IMR-90 (cell line): ENCODE measurements around the gene PTPN3. TPM values are rescaled to one million over a fixed set of nuclear protein-coding genes. Genes with fewer than 3 reads are reported as not detected.

ENCODE experiments used
- ATAC-seq: fragments of 200-7000 bp; cut with Tn5 transposase; 2 replicates; pipeline ENCODE4 v1.9.1; 2020; ENCODE audit warnings: low read depth, mild to moderate bottlenecking, moderate library complexity
- BruUV-seq: library from RNA; stranded (reverse); fragments of 400-500 nt; replicated peaks from 2 replicates; lab custom pipeline; 2021; lab: Mats Ljungman, UMichigan
- CTCF ChIA-PET: fragments of 300-600 bp; formaldehyde crosslinking; extraction: SDS; loops from one replicate; lab custom pipeline; 2021; ENCODE audit warnings: antibody characterized with exemption; lab: Yijun Ruan, JAX
- POLR2A ChIA-PET: fragments of 300-600 bp; sonication (Branson Sonifier 250); formaldehyde crosslinking; loops from one replicate; lab custom pipeline; 2022; ENCODE audit warnings: antibody characterized with exemption; ENCODE audit not compliant: unreplicated experiment; lab: Charles Lee
- DNase-seq: peaks from one replicate; pipeline ENCODE4 v3.0.0; 2013
- H2AFZ ChIP-seq: replicated peaks from 2 replicates; pipeline ENCODE3; 2013; ENCODE audit warnings: low read length, mild to moderate bottlenecking; ENCODE audit not compliant: poor library complexity
- H2AK5ac ChIP-seq: 2 replicates; pipeline ENCODE4 v1.6.1; 2013; ENCODE audit warnings: low read depth, low read length, inconsistent platforms
- H2AK9ac ChIP-seq: replicated peaks from 2 replicates; pipeline ENCODE3; 2013; ENCODE audit warnings: mild to moderate bottlenecking, low read depth, low read length, moderate library complexity; ENCODE audit not compliant: poor library complexity
- H2BK120ac ChIP-seq: 2 replicates; pipeline ENCODE4 v1.6.1; 2013; ENCODE audit warnings: low read depth, low read length, inconsistent platforms
- H2BK15ac ChIP-seq: 3 replicates; pipeline ENCODE4 v1.6.1; 2013; ENCODE audit warnings: low read depth, low read length, inconsistent platforms
- H2BK20ac ChIP-seq: 2 replicates; pipeline ENCODE4 v1.6.1; 2013; ENCODE audit warnings: low read depth, mild to moderate bottlenecking, inconsistent platforms, low read length, moderate library complexity
- H2BK5ac ChIP-seq: 2 replicates; pipeline ENCODE4 v1.6.1; 2013; ENCODE audit warnings: mild to moderate bottlenecking, low read depth, low read length, inconsistent platforms; ENCODE audit not compliant: poor library complexity, severe bottlenecking
- H3K14ac ChIP-seq: replicated peaks from 2 replicates; pipeline ENCODE4 v1.6.1; 2013; ENCODE audit warnings: low read depth, low read length, inconsistent platforms
- H3K18ac ChIP-seq: 2 replicates; pipeline ENCODE4 v1.6.1; 2013; ENCODE audit warnings: low read depth, low read length, control low read depth
- H3K23ac ChIP-seq: 2 replicates; pipeline ENCODE4 v1.6.1; 2013; ENCODE audit warnings: low read depth, low read length, inconsistent platforms
- H3K27ac ChIP-seq: 2 replicates; pipeline ENCODE4 v1.5.1; 2013; ENCODE audit warnings: mild to moderate bottlenecking, control low read depth, low read length; ENCODE audit not compliant: insufficient read depth
- H3K27me3 ChIP-seq: 2 replicates; pipeline ENCODE4 v1.6.1; 2013; ENCODE audit warnings: low read length; ENCODE audit not compliant: control insufficient read depth, insufficient read depth
- H3K36me3 ChIP-seq: 2 replicates; pipeline ENCODE4 v1.6.1; 2013; ENCODE audit warnings: low read length, mixed read lengths; ENCODE audit not compliant: control insufficient read depth, insufficient read depth
- H3K4ac ChIP-seq: 2 replicates; pipeline ENCODE4 v1.6.1; 2013; ENCODE audit warnings: low read depth, low read length, inconsistent platforms
- H3K4me1 ChIP-seq: 2 replicates; pipeline ENCODE4 v1.6.1; 2013; ENCODE audit warnings: low read length, mixed read lengths; ENCODE audit not compliant: control insufficient read depth, insufficient read depth
- H3K4me2 ChIP-seq: 2 replicates; pipeline ENCODE4 v1.6.1; 2013; ENCODE audit warnings: low read depth, mild to moderate bottlenecking, control low read depth, low read length, moderate library complexity
- H3K4me3 ChIP-seq: 2 replicates; pipeline ENCODE4 v1.5.1; 2013; ENCODE audit warnings: low read depth, mild to moderate bottlenecking, control low read depth, low read length, moderate library complexity; ENCODE audit not compliant: insufficient read depth
- H3K56ac ChIP-seq: 2 replicates; pipeline ENCODE4 v1.6.1; 2013; ENCODE audit warnings: low read length, inconsistent platforms; ENCODE audit not compliant: insufficient read depth; ENCODE audit errors: extremely low read depth
- H3K79me1 ChIP-seq, 2 experiments: 2 replicates each; pipeline ENCODE4 v1.6.1; 2013; ENCODE audit warnings: low read length in 2 of 2, inconsistent platforms in 1 of 2, low read depth in 1 of 2
- H3K9ac ChIP-seq: 2 replicates; pipeline ENCODE4 v1.6.1; 2013; ENCODE audit warnings: low read depth, low read length, control low read depth
- H3K9me1 ChIP-seq: 2 replicates; pipeline ENCODE4 v1.6.1; 2013; ENCODE audit warnings: low read length, inconsistent platforms; ENCODE audit not compliant: insufficient read depth
- H3K9me3 ChIP-seq: 2 replicates; pipeline ENCODE4 v1.6.1; 2013; ENCODE audit warnings: low read length; ENCODE audit not compliant: control insufficient read depth, insufficient read depth
- H4K20me1 ChIP-seq: 2 replicates; pipeline ENCODE4 v1.6.1; 2013; ENCODE audit warnings: low read length, inconsistent platforms; ENCODE audit not compliant: insufficient read depth
- H4K5ac ChIP-seq: 2 replicates; pipeline ENCODE4 v1.6.1; 2013; ENCODE audit warnings: mild to moderate bottlenecking, low read depth, low read length, control low read depth
- H4K8ac ChIP-seq, 2 experiments: 2 replicates each; pipeline ENCODE4 v1.6.1; 2013; ENCODE audit warnings: low read depth in 2 of 2, low read length in 2 of 2, control low read depth in 1 of 2, inconsistent platforms in 1 of 2
- H4K91ac ChIP-seq: 2 replicates; pipeline ENCODE4 v1.6.1; 2013; ENCODE audit warnings: low read depth, low read length, inconsistent platforms; ENCODE audit not compliant: insufficient read depth
- BHLHE40 ChIP-seq: fragments of 150-350 bp; IDR thresholded peaks from 2 replicates; pipeline ENCODE4 v1.6.1; 2016; ENCODE audit warnings: mild to moderate bottlenecking, low read depth, low read length
- CEBPB ChIP-seq: IDR thresholded peaks from 2 replicates; pipeline ENCODE4 v1.6.1; 2012; ENCODE audit warnings: low read depth, low read length, improper control_type of control experiment
- CHD1 ChIP-seq: IDR thresholded peaks from 2 replicates; pipeline ENCODE4 v1.6.1; 2012; ENCODE audit warnings: low read depth, low read length, improper control_type of control experiment
- ELK1 ChIP-seq: fragments of 150-350 bp; IDR thresholded peaks from 2 replicates; pipeline ENCODE4 v1.6.1; 2016; ENCODE audit warnings: low read depth, mild to moderate bottlenecking, low read length, moderate library complexity, borderline replicate concordance
- FOS ChIP-seq: fragments of 150-350 bp; IDR thresholded peaks from 2 replicates; pipeline ENCODE4 v1.6.1; 2016; ENCODE audit warnings: low read depth, low read length
- MAFK ChIP-seq: IDR thresholded peaks from 2 replicates; pipeline ENCODE4 v1.6.1; 2012; ENCODE audit warnings: low read depth, low read length, improper control_type of control experiment
- MAZ ChIP-seq: IDR thresholded peaks from 2 replicates; pipeline ENCODE4 v1.6.1; 2012; ENCODE audit warnings: low read depth, mild to moderate bottlenecking, low read length, improper control_type of control experiment, moderate library complexity, borderline replicate concordance
- NFE2L2 ChIP-seq: fragments of 150-350 bp; IDR thresholded peaks from 2 replicates; pipeline ENCODE4 v1.6.1; 2016; ENCODE audit warnings: low read depth, mild to moderate bottlenecking, low read length
- POLR2A ChIP-seq: IDR thresholded peaks from 2 replicates; pipeline ENCODE4 v1.6.1; 2012; ENCODE audit warnings: mild to moderate bottlenecking, low read depth, low read length
- RCOR1 ChIP-seq: IDR thresholded peaks from 2 replicates; pipeline ENCODE4 v1.6.1; 2012; ENCODE audit warnings: mild to moderate bottlenecking, low read length, improper control_type of control experiment; ENCODE audit not compliant: insufficient replicate concordance
- SMC3 ChIP-seq: fragments of 150-350 bp; IDR thresholded peaks from 2 replicates; pipeline ENCODE4 v1.6.1; 2016; ENCODE audit warnings: low read depth, mild to moderate bottlenecking, antibody characterized with exemption, low read length, moderate library complexity
- WGBS, 2 experiments: methylation state at CpG; one replicate each; pipeline versions ENCODE4 v1.1.5 to v1.1.7; 2013; ENCODE audit warnings: missing lambda C conversion rate in 2 of 2; ENCODE audit not compliant: insufficient read length in 1 of 2; ENCODE audit errors: extremely low coverage in 2 of 2; 5-methylcytosine and 5-hydroxymethylcytosine counted together
- dilution Hi-C: fragments of 300-500 bp; cut with HindIII; formaldehyde crosslinking; loops from one replicate; pipeline ENCODE4 v1.14.3; 2018; ENCODE audit warnings: low sequenced_read_pairs; ENCODE audit not compliant: unreplicated experiment
- in situ Hi-C: fragments of 300-500 bp; cut with MboI; formaldehyde crosslinking; loops from 3 replicates; pipeline ENCODE4 v1.14.3; 2019; ENCODE audit warnings: low sequenced_read_pairs, inconsistent platforms, mixed read lengths
- intact Hi-C: fragments of 100-400 bp; cut with micrococcal nuclease; formaldehyde crosslinking; loops from 2 replicates; pipeline ENCODE4 v1.10.0; 2022
- polyA plus RNA-seq, 3 experiments: library from polyadenylated mRNA; depleted of rRNA; stranded (reverse); fragments of >200 nt; gene quantifications; 2 replicates each; pipeline ENCODE4 v1.2.3, GENCODE V29; 2012; ENCODE audit warnings: low replicate concordance in 1 of 3
- total RNA-seq: library from RNA; depleted of rRNA; stranded (reverse); fragments of >200 nt; gene quantifications from 2 replicates; pipeline ENCODE4 v1.2.3, GENCODE V29; 2012

Gene PTPN3
- total and polyA plus RNA-seq, 2 of the 4 experiments (the other 2 are of a cell fraction), result 0.72 to 0.89 TPM

DNA sequence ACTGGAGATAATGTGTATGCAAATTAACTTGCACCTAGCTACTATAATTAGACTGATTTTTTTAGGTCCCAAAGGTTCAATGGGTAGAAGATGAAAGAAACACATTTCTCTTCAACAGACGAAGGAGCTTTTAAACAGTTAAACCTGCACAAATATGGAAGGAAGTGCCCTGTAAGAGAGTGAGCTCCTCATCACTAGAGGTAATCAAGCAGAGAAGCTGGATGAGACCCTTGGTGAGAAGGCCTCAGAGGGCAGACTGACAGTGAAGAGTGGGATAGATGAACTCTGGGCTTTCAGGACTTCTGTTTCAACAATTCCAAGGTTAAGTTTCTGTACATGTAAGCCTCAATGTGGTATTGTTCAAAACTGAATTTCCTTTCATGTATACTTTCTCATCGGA lies 23.2 kb downstream of the PTPN3 start:
- no peak for TF ChIP-seq CHD1
- TF ChIP-seq NFE2L2, result no peak
- no peak for TF ChIP-seq POLR2A
- no peak for TF ChIP-seq MAFK
- no peak for TF ChIP-seq BHLHE40
- TF ChIP-seq FOS, result no peak
- TF ChIP-seq RCOR1, result no peak
- TF ChIP-seq SMC3, result no peak
- no peak for TF ChIP-seq ELK1
- no peak for TF ChIP-seq MAZ
- no peak for TF ChIP-seq CEBPB
- H4K91ac ChIP-seq, result no peak overlapping the region
- no peak overlapping the region for H3K23ac ChIP-seq
- H4K20me1 ChIP-seq, result no peaks in the 10 kb centered on the region
- no peak overlapping the region for H3K27ac ChIP-seq
- in situ Hi-C loops, result no loop called here
- H3K14ac ChIP-seq, result no peak overlapping the region
- no TSS peak for BruUV-seq
- dilution Hi-C loops, result no loop called here
- H3K4me3 ChIP-seq, result no peak overlapping the region
- ChIA-PET POLR2A (no interaction called here), CTCF (interaction anchor here (1.8 kb wide), 1 partner anchor 34 kb away, joined by 6 read pairs; no protein-coding TSS in a partner anchor)
- H3K4me1 ChIP-seq, result no peaks in the 10 kb centered on the region
- no peak overlapping the region for H3K4ac ChIP-seq
- H2BK15ac ChIP-seq, result no peak overlapping the region
- H3K9me1 ChIP-seq, result no peaks in the 10 kb centered on the region
- H3K56ac ChIP-seq, result no peak overlapping the region
- H2AFZ ChIP-seq, result no peak overlapping the region
- no peak overlapping the region for H3K9ac ChIP-seq
- intact Hi-C loops, result no loop called here
- H3K36me3 ChIP-seq, result no peaks in the 10 kb centered on the region
- no peak overlapping the region for H3K4me2 ChIP-seq
- no CpG with 5 or more reads among the region's 2 CpGs for WGBS, 2 experiments
- H2AK9ac ChIP-seq, result no peak overlapping the region
- H4K8ac ChIP-seq, result no peak overlapping the region
- ATAC-seq, result no peak
- no peak overlapping the region for H2BK120ac ChIP-seq
- H3K18ac ChIP-seq, result no peak overlapping the region
- no peak overlapping the region for H2BK5ac ChIP-seq
- H2BK20ac ChIP-seq, result no peak overlapping the region
- H3K79me1 ChIP-seq, result no peaks in the 10 kb centered on the region
- no peak for DNase-seq
- peaks cover 2% of the 10 kb centered on the region for H3K27me3 ChIP-seq
- H4K5ac ChIP-seq, result no peak overlapping the region
- no peak overlapping the region for H2AK5ac ChIP-seq
- H3K9me3 ChIP-seq, result no peaks in the 10 kb centered on the region
